ENCODE results near the gene GCLC. TPM values are rescaled to one million over a fixed set of nuclear protein-coding genes. Genes with fewer than 3 reads are reported as not detected.

GCLC gene
- total and polyA plus RNA-seq, 2 donors (not counting 1 experiment from before 2014, with no cell fraction given) = 10.7 to 25.8 TPM

DNA sequence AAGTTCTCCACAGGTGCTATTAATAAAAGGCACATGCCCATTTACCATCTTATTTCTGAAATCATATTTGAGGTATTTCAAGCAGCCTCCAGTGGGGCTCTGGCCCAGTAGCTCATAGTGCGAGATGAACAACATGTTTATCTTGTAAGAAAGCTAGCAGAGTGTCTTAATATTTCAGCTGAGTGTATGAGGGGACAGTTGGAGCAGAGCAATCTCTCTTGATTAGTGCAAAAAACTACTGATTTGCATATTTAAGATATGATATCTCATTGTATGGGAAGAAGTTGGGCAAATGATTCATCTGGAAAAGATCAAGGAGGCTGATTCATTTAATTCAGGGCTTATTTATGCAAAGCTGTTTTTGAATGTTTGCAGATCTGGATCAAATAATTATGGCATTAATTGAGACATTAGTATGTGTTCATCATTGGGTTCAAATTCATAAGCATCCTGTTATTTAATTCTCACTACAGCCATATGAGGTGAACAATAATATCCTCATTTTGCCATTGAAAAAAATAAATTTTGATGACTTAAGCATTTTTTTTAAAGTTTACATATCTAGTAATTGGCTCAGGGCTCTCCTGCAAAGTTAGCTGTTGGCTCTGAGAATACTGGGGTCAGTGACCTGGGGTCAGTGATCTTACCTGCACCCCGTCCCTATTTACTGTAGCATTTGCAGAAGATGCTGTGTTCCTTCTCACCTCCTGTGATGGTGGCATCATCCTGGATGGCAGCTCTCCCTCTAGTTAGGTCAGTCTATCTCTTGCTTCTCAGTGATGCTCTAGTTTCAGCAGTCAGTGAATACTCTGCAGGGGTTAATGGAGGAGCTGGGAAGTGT, 24.1 kb upstream of the GCLC start:
- Mint-ChIP-seq H3K27me3 (peaks cover 22% of the 10 kb centered on the region), H3K4me3 (no peak overlapping the region), H3K27ac (no peak overlapping the region), H3K9me3 (ENCODE audit: insufficient read depth) (no peaks in the 10 kb centered on the region), H3K4me1 (no peaks in the 10 kb centered on the region)
- no peaks in the 10 kb centered on the region for H3K9me3 ChIP-seq (ENCODE audit: control extremely low read depth in 1 of 3, control insufficient read depth in 2 of 3, insufficient read depth in 1 of 3, low read length in 2 of 3)
- ATAC-seq (ENCODE audit: low read depth) (no peak), DNase-seq (no peak)
- no peak overlapping the region for H3K4me3 ChIP-seq (ENCODE audit: control extremely low read depth in 1 of 5, extremely low read depth in 1 of 5, insufficient read depth in 1 of 5, low read depth in 2 of 5, low read length in 4 of 5)
- H3K4me2 ChIP-seq (replicated peaks; ENCODE audit: low read depth, low read length, poor library complexity, severe bottlenecking) = no peak overlapping the region
- H3K9ac ChIP-seq (ENCODE audit: low read length) = no peak overlapping the region
- TF ChIP-seq, protein P1, sequence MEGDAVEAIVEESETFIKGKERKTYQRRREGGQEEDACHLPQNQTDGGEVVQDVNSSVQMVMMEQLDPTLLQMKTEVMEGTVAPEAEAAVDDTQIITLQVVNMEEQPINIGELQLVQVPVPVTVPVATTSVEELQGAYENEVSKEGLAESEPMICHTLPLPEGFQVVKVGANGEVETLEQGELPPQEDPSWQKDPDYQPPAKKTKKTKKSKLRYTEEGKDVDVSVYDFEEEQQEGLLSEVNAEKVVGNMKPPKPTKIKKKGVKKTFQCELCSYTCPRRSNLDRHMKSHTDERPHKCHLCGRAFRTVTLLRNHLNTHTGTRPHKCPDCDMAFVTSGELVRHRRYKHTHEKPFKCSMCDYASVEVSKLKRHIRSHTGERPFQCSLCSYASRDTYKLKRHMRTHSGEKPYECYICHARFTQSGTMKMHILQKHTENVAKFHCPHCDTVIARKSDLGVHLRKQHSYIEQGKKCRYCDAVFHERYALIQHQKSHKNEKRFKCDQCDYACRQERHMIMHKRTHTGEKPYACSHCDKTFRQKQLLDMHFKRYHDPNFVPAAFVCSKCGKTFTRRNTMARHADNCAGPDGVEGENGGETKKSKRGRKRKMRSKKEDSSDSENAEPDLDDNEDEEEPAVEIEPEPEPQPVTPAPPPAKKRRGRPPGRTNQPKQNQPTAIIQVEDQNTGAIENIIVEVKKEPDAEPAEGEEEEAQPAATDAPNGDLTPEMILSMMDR (IDR thresholded peaks at IDR 0.05) = no peak
- no peak for TF ChIP-seq EZH2 (IDR thresholded peaks at IDR 0.05; ENCODE audit: borderline replicate concordance, insufficient read depth, low read depth, low read length, poor library complexity, severe bottlenecking)
- H2AFZ ChIP-seq (ENCODE audit: insufficient read depth, low read depth, low read length, poor library complexity, severe bottlenecking) = no peak overlapping the region
- no peaks in the 10 kb centered on the region for H3K4me1 ChIP-seq (ENCODE audit: control insufficient read depth in 2 of 2, insufficient read depth in 2 of 2, low read length in 2 of 2)
- POLR2A ChIA-PET = no interaction called here
- CTCF ChIA-PET = no interaction called here
- no peaks in the 10 kb centered on the region for H3K79me2 ChIP-seq (ENCODE audit: control insufficient read depth, insufficient read depth, low read length)
- H4K20me1 ChIP-seq (ENCODE audit: control insufficient read depth, insufficient read depth, low read length, poor library complexity, severe bottlenecking) = no peaks in the 10 kb centered on the region
- H3K36me3 ChIP-seq (replicated peaks in 1 of 2; ENCODE audit: control extremely low read depth in 1 of 2, control insufficient read depth in 1 of 2, extremely low read depth in 1 of 2, insufficient read depth in 2 of 2, low read length in 1 of 2) = no peaks in the 10 kb centered on the region
- peaks cover 0 to 3% (median 0%) of the 10 kb centered on the region in 4 experiments for H3K27me3 ChIP-seq (replicated peaks in 1 of 4; ENCODE audit: control extremely low read depth in 1 of 4, control insufficient read depth in 3 of 4, insufficient read depth in 4 of 4, low read length in 3 of 4)
- WGBS (ENCODE audit: insufficient coverage) = 100% methylated on average over 2 of the region's 2 CpGs
- H3K27ac ChIP-seq (ENCODE audit: low read length in 2 of 2) = no peak overlapping the region
- intact Hi-C loops (cut with micrococcal nuclease) = no loop called here

DNA sequence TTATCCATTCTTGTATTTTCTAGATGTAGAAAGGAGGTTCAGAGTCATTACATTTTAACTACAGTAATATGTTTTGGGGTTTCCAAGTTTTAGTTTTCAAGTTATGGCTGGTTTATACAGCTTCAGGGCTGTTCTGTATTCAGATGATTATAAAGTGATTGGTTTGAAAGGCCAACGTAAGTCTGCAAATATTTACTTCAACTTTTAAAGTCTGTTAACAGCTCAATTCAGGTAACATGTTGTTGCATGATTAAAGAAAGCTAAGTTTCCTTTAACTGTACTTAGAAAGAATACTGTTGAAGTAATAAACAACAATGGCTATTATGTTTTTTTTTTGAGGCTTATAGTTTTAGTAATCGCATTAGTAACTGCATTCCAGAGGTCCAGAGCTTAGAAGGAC, 22.8 kb upstream of the GCLC start:
- Histone ChIP-seq H3K79me2 (ENCODE audit: control insufficient read depth, insufficient read depth, low read length) (no peaks in the 10 kb centered on the region), H3K4me2 (replicated peaks; ENCODE audit: low read depth, low read length, poor library complexity, severe bottlenecking) (no peak overlapping the region), H4K20me1 (ENCODE audit: control insufficient read depth, insufficient read depth, low read length, poor library complexity, severe bottlenecking) (no peaks in the 10 kb centered on the region), H3K36me3 (replicated peaks in 1 of 2; ENCODE audit: control extremely low read depth in 1 of 2, control insufficient read depth in 1 of 2, extremely low read depth in 1 of 2, insufficient read depth in 2 of 2, low read length in 1 of 2) (no peaks in the 10 kb centered on the region), H3K4me1 (ENCODE audit: control insufficient read depth in 2 of 2, insufficient read depth in 2 of 2, low read length in 2 of 2) (no peaks in the 10 kb centered on the region), H2AFZ (ENCODE audit: insufficient read depth, low read depth, low read length, poor library complexity, severe bottlenecking) (no peak overlapping the region), H3K9me3 (ENCODE audit: control extremely low read depth in 1 of 3, control insufficient read depth in 2 of 3, insufficient read depth in 1 of 3, low read length in 2 of 3) (no peaks in the 10 kb centered on the region), H3K9ac (ENCODE audit: low read length) (no peak overlapping the region), H3K27ac (ENCODE audit: low read length in 2 of 2) (no peak overlapping the region), H3K4me3 (ENCODE audit: control extremely low read depth in 1 of 5, extremely low read depth in 1 of 5, insufficient read depth in 1 of 5, low read depth in 2 of 5, low read length in 4 of 5) (no peak overlapping the region), H3K27me3 (replicated peaks in 1 of 4; ENCODE audit: control extremely low read depth in 1 of 4, control insufficient read depth in 3 of 4, insufficient read depth in 4 of 4, low read length in 3 of 4) (peaks cover 0 to 3% (median 0%) of the 10 kb centered on the region in 4 experiments)
- CTCF ChIA-PET = interaction anchor here (0.7 kb wide), 2 partner anchors 766 to 1986 kb away, joined by 3 to 6 read pairs; no protein-coding TSS in a partner anchor
- peaks cover 22% of the 10 kb centered on the region for H3K27me3 Mint-ChIP-seq
- POLR2A ChIA-PET = no interaction called here
- DNase-seq (no peak), ATAC-seq (ENCODE audit: low read depth) (no peak)
- no peak overlapping the region for H3K4me3 Mint-ChIP-seq
- no peak overlapping the region for H3K27ac Mint-ChIP-seq
- no peak for TF ChIP-seq EZH2 (IDR thresholded peaks at IDR 0.05; ENCODE audit: borderline replicate concordance, insufficient read depth, low read depth, low read length, poor library complexity, severe bottlenecking)
- TF ChIP-seq, protein P1 (IDR thresholded peaks at IDR 0.05) = no peak
- WGBS (ENCODE audit: insufficient coverage) = 100% methylated on average over 1 of the region's 2 CpGs
- no peaks in the 10 kb centered on the region for H3K9me3 Mint-ChIP-seq (ENCODE audit: insufficient read depth)
- no peaks in the 10 kb centered on the region for H3K4me1 Mint-ChIP-seq
- intact Hi-C loops (cut with micrococcal nuclease) = no loop called here

All from B cell (primary cell).